IMR-90 (cell line): ENCODE data around the gene NISCH. TPM values are rescaled to one million over a fixed set of nuclear protein-coding genes. Genes with fewer than 3 reads are reported as not detected.
A peak's percentile ranks its signal among the peaks of the same experiment; 100 is the strongest.

ENCODE experiments used
- ATAC-seq: fragments of 200-7000 bp; cut with Tn5 transposase; 2 replicates; pipeline ENCODE4 v1.9.1; 2020; ENCODE audit warnings: low read depth, mild to moderate bottlenecking, moderate library complexity
- BruUV-seq: library from RNA; stranded (reverse); fragments of 400-500 nt; replicated peaks from 2 replicates; lab custom pipeline; 2021; lab: Mats Ljungman, UMichigan
- CTCF ChIA-PET: fragments of 300-600 bp; formaldehyde crosslinking; extraction: SDS; loops from one replicate; lab custom pipeline; 2021; ENCODE audit warnings: antibody characterized with exemption; lab: Yijun Ruan, JAX
- POLR2A ChIA-PET: fragments of 300-600 bp; sonication (Branson Sonifier 250); formaldehyde crosslinking; loops from one replicate; lab custom pipeline; 2022; ENCODE audit warnings: antibody characterized with exemption; ENCODE audit not compliant: unreplicated experiment; lab: Charles Lee
- DNase-seq: peaks from one replicate; pipeline ENCODE4 v3.0.0; 2013
- H2AFZ ChIP-seq: replicated peaks from 2 replicates; pipeline ENCODE3; 2013; ENCODE audit warnings: low read length, mild to moderate bottlenecking; ENCODE audit not compliant: poor library complexity
- H2AK5ac ChIP-seq: 2 replicates; pipeline ENCODE4 v1.6.1; 2013; ENCODE audit warnings: low read depth, low read length, inconsistent platforms
- H2AK9ac ChIP-seq: replicated peaks from 2 replicates; pipeline ENCODE3; 2013; ENCODE audit warnings: mild to moderate bottlenecking, low read depth, low read length, moderate library complexity; ENCODE audit not compliant: poor library complexity
- H2BK120ac ChIP-seq: 2 replicates; pipeline ENCODE4 v1.6.1; 2013; ENCODE audit warnings: low read depth, low read length, inconsistent platforms
- H2BK15ac ChIP-seq: 3 replicates; pipeline ENCODE4 v1.6.1; 2013; ENCODE audit warnings: low read depth, low read length, inconsistent platforms
- H2BK20ac ChIP-seq: 2 replicates; pipeline ENCODE4 v1.6.1; 2013; ENCODE audit warnings: low read depth, mild to moderate bottlenecking, inconsistent platforms, low read length, moderate library complexity
- H2BK5ac ChIP-seq: 2 replicates; pipeline ENCODE4 v1.6.1; 2013; ENCODE audit warnings: mild to moderate bottlenecking, low read depth, low read length, inconsistent platforms; ENCODE audit not compliant: poor library complexity, severe bottlenecking
- H3K14ac ChIP-seq: replicated peaks from 2 replicates; pipeline ENCODE4 v1.6.1; 2013; ENCODE audit warnings: low read depth, low read length, inconsistent platforms
- H3K18ac ChIP-seq: 2 replicates; pipeline ENCODE4 v1.6.1; 2013; ENCODE audit warnings: low read depth, low read length, control low read depth
- H3K23ac ChIP-seq: 2 replicates; pipeline ENCODE4 v1.6.1; 2013; ENCODE audit warnings: low read depth, low read length, inconsistent platforms
- H3K27ac ChIP-seq: 2 replicates; pipeline ENCODE4 v1.5.1; 2013; ENCODE audit warnings: mild to moderate bottlenecking, control low read depth, low read length; ENCODE audit not compliant: insufficient read depth
- H3K27me3 ChIP-seq: 2 replicates; pipeline ENCODE4 v1.6.1; 2013; ENCODE audit warnings: low read length; ENCODE audit not compliant: control insufficient read depth, insufficient read depth
- H3K36me3 ChIP-seq: 2 replicates; pipeline ENCODE4 v1.6.1; 2013; ENCODE audit warnings: low read length, mixed read lengths; ENCODE audit not compliant: control insufficient read depth, insufficient read depth
- H3K4ac ChIP-seq: 2 replicates; pipeline ENCODE4 v1.6.1; 2013; ENCODE audit warnings: low read depth, low read length, inconsistent platforms
- H3K4me1 ChIP-seq: 2 replicates; pipeline ENCODE4 v1.6.1; 2013; ENCODE audit warnings: low read length, mixed read lengths; ENCODE audit not compliant: control insufficient read depth, insufficient read depth
- H3K4me2 ChIP-seq: 2 replicates; pipeline ENCODE4 v1.6.1; 2013; ENCODE audit warnings: low read depth, mild to moderate bottlenecking, control low read depth, low read length, moderate library complexity
- H3K4me3 ChIP-seq: 2 replicates; pipeline ENCODE4 v1.5.1; 2013; ENCODE audit warnings: low read depth, mild to moderate bottlenecking, control low read depth, low read length, moderate library complexity; ENCODE audit not compliant: insufficient read depth
- H3K56ac ChIP-seq: 2 replicates; pipeline ENCODE4 v1.6.1; 2013; ENCODE audit warnings: low read length, inconsistent platforms; ENCODE audit not compliant: insufficient read depth; ENCODE audit errors: extremely low read depth
- H3K79me1 ChIP-seq, 2 experiments: 2 replicates each; pipeline ENCODE4 v1.6.1; 2013; ENCODE audit warnings: low read length in 2 of 2, inconsistent platforms in 1 of 2, low read depth in 1 of 2
- H3K9ac ChIP-seq: 2 replicates; pipeline ENCODE4 v1.6.1; 2013; ENCODE audit warnings: low read depth, low read length, control low read depth
- H3K9me1 ChIP-seq: 2 replicates; pipeline ENCODE4 v1.6.1; 2013; ENCODE audit warnings: low read length, inconsistent platforms; ENCODE audit not compliant: insufficient read depth
- H3K9me3 ChIP-seq: 2 replicates; pipeline ENCODE4 v1.6.1; 2013; ENCODE audit warnings: low read length; ENCODE audit not compliant: control insufficient read depth, insufficient read depth
- H4K20me1 ChIP-seq: 2 replicates; pipeline ENCODE4 v1.6.1; 2013; ENCODE audit warnings: low read length, inconsistent platforms; ENCODE audit not compliant: insufficient read depth
- H4K5ac ChIP-seq: 2 replicates; pipeline ENCODE4 v1.6.1; 2013; ENCODE audit warnings: mild to moderate bottlenecking, low read depth, low read length, control low read depth
- H4K8ac ChIP-seq, 2 experiments: 2 replicates each; pipeline ENCODE4 v1.6.1; 2013; ENCODE audit warnings: low read depth in 2 of 2, low read length in 2 of 2, control low read depth in 1 of 2, inconsistent platforms in 1 of 2
- H4K91ac ChIP-seq: 2 replicates; pipeline ENCODE4 v1.6.1; 2013; ENCODE audit warnings: low read depth, low read length, inconsistent platforms; ENCODE audit not compliant: insufficient read depth
- BHLHE40 ChIP-seq: fragments of 150-350 bp; IDR thresholded peaks from 2 replicates; pipeline ENCODE4 v1.6.1; 2016; ENCODE audit warnings: mild to moderate bottlenecking, low read depth, low read length
- WGBS, 2 experiments: methylation state at CpG; one replicate each; pipeline versions ENCODE4 v1.1.5 to v1.1.7; 2013; ENCODE audit warnings: missing lambda C conversion rate in 2 of 2; ENCODE audit not compliant: insufficient read length in 1 of 2; ENCODE audit errors: extremely low coverage in 2 of 2; 5-methylcytosine and 5-hydroxymethylcytosine counted together
- dilution Hi-C: fragments of 300-500 bp; cut with HindIII; formaldehyde crosslinking; loops from one replicate; pipeline ENCODE4 v1.14.3; 2018; ENCODE audit warnings: low sequenced_read_pairs; ENCODE audit not compliant: unreplicated experiment
- in situ Hi-C: fragments of 300-500 bp; cut with MboI; formaldehyde crosslinking; loops from 3 replicates; pipeline ENCODE4 v1.14.3; 2019; ENCODE audit warnings: low sequenced_read_pairs, inconsistent platforms, mixed read lengths
- intact Hi-C: fragments of 100-400 bp; cut with micrococcal nuclease; formaldehyde crosslinking; loops from 2 replicates; pipeline ENCODE4 v1.10.0; 2022
- polyA plus RNA-seq, 3 experiments: library from polyadenylated mRNA; depleted of rRNA; stranded (reverse); fragments of >200 nt; gene quantifications; 2 replicates each; pipeline ENCODE4 v1.2.3, GENCODE V29; 2012; ENCODE audit warnings: low replicate concordance in 1 of 3
- total RNA-seq: library from RNA; depleted of rRNA; stranded (reverse); fragments of >200 nt; gene quantifications from 2 replicates; pipeline ENCODE4 v1.2.3, GENCODE V29; 2012

NISCH gene
- total and polyA plus RNA-seq, 2 of the 4 experiments (the other 2 are of a cell fraction): 36.9 to 86.0 TPM

- H2BK120ac ChIP-seq: no peak overlapping the region
- peak overlapping the region; percentile 68 for H2AK9ac ChIP-seq
- H2AFZ ChIP-seq: peak overlapping the region; percentile 53
- POLR2A ChIA-PET: no interaction called here
- ATAC-seq: no peak
- no peak for DNase-seq
- H3K14ac ChIP-seq: no peak overlapping the region
- H4K20me1 ChIP-seq: no peaks in the 10 kb centered on the region; the same call in 1 of the 2 replicates
- no peaks in the 10 kb centered on the region for H3K36me3 ChIP-seq
- no peak overlapping the region for H4K8ac ChIP-seq
- no peak overlapping the region for H2BK20ac ChIP-seq
- CTCF ChIA-PET: no interaction called here
- peaks cover 6% of the 10 kb centered on the region for H3K4me1 ChIP-seq
- H3K4me3 ChIP-seq: no peak overlapping the region
- no peak overlapping the region for H3K4me2 ChIP-seq
- intact Hi-C loops: no loop called here
- H2AK5ac ChIP-seq: no peak overlapping the region
- H3K4ac ChIP-seq: no peak overlapping the region
- no peaks in the 10 kb centered on the region for H3K9me3 ChIP-seq
- no peak overlapping the region for H4K5ac ChIP-seq
- dilution Hi-C loops: no loop called here
- no peak overlapping the region for H3K9ac ChIP-seq
- H3K79me1 ChIP-seq: peaks cover 0 to 5% of the 10 kb centered on the region in 2 experiments; a peak in 1 of 4 replicates
- no peak overlapping the region for H2BK5ac ChIP-seq
- H3K9me1 ChIP-seq: peaks cover 7% of the 10 kb centered on the region; the same call in 1 of the 2 replicates
- H3K27me3 ChIP-seq: no peaks in the 10 kb centered on the region
- in situ Hi-C loops: no loop called here
- WGBS, 2 experiments: no CpG with 5 or more reads among the region's 11 CpGs
- BruUV-seq: no TSS peak
- no peak overlapping the region for H3K18ac ChIP-seq
- no peak overlapping the region for H3K23ac ChIP-seq
- no peak overlapping the region for H3K27ac ChIP-seq
- H3K56ac ChIP-seq: no peak overlapping the region
- TF ChIP-seq BHLHE40: no peak
- H2BK15ac ChIP-seq: no peak overlapping the region
- no peak overlapping the region for H4K91ac ChIP-seq
These were observed 4.7 kb upstream of the NISCH start for GRCh38 chr3:52450489-52451236.
